Right lobe of liver (tissue), 6 donors: ENCODE results near the gene RFTN2. TPM values are rescaled to one million over a fixed set of nuclear protein-coding genes. Genes with fewer than 3 reads are reported as not detected.

Source experiments
- ATAC-seq, 4 donors: fragments of 200-7000 bp; cut with Tn5 transposase; one replicate each; pipeline ENCODE4 v1.9.1; 2020; ENCODE audit warnings: mild to moderate bottlenecking in 4 of 4, moderate library complexity in 4 of 4
- DNase-seq, 3 donors: peaks; one replicate each; pipeline ENCODE4 v3.0.0-alpha.2; 2020
- H3K27ac ChIP-seq, 3 donors: fragments of 200-600 bp; one replicate each; pipeline ENCODE4 v1.8.0; 2022
- H3K27me3 ChIP-seq, 2 donors: fragments of 200-600 bp; one replicate each; pipeline ENCODE4 v1.8.0; 2022
- H3K36me3 ChIP-seq, 4 donors: fragments of 200-600 bp; sonication (generic) in 1 of 4; one replicate each; pipeline versions ENCODE4 v1.5.1 to v1.8.0; 2017 to 2022; ENCODE audit warnings: control low read depth in 1 of 4
- H3K4me1 ChIP-seq, 4 donors: fragments of 200-600 bp; sonication (generic) in 1 of 4; one replicate each; pipeline versions ENCODE4 v1.5.1 to v1.8.0; 2017 to 2022; ENCODE audit warnings: control low read depth in 1 of 4
- H3K4me3 ChIP-seq, 3 donors: fragments of 200-600 bp; one replicate each; pipeline ENCODE4 v1.8.0; 2022
- H3K9me3 ChIP-seq, 4 donors: fragments of 200-600 bp; sonication (generic) in 1 of 4; one replicate each; pipeline versions ENCODE4 v1.5.1 to v1.8.0; 2017 to 2022; ENCODE audit warnings: control low read depth in 1 of 4
- POLR2A ChIP-seq: fragments of 450-650 bp; IDR thresholded peaks from one replicate; pipeline ENCODE4 v1.6.1; 2017; ENCODE audit warnings: antibody characterized with exemption, mild to moderate bottlenecking
- WGBS: methylation state at CpG from one replicate; pipeline ENCODE4 v1.1.6; 2018; ENCODE audit warnings: low coverage, low lambda C conversion rate; ENCODE audit not compliant: insufficient coverage; ENCODE audit errors: missing lambda C conversion rate; 5-methylcytosine and 5-hydroxymethylcytosine counted together
- intact Hi-C, 2 donors: fragments of 100-400 bp; cut with DNase I; formaldehyde crosslinking; loops; one replicate each; pipeline versions ENCODE4 v1.11.2 to v1.14.1; 2022
- total RNA-seq, 6 experiments: library from RNA; depleted of rRNA in 2 of 6; stranded (reverse); fragments of >200 nt in 2 of 6; fragmentation: NEBNext Ultra II Directional in 3 of 6; extraction: Animal tissue kit (Norgen Biotek cat#: 25700) in 3 of 6; gene quantifications; one replicate each; pipeline versions ENCODE4 v1.1.0 to v1.2.4, GENCODE V29; 2016 to 2023
- TF ChIP-seq, protein P1 (sequence below), 4 donors: fragments of 200-600 bp in 3 of 4; fragments of 450-650 bp in 1 of 4; IDR thresholded peaks; one replicate each; pipeline versions ENCODE4 v1.5.1 to v1.8.0; 2016 to 2022; ENCODE audit warnings: antibody characterized with exemption in 4 of 4, mild to moderate bottlenecking in 2 of 4
- donor health status: DM: no; HTN: yes; CAD: no.
- donor health status: DM: no; HTN: no; CAD: no.
- donor health status: DM: no; HTN: no; CAD: no.
- donor health status: DM: no; HTN: yes; CAD: no.
- donor health status: DM: no; HTN: yes; CAD: no.

The RFTN2 gene
- total RNA-seq, 6 experiments from 2014 or later = 0.58 to 1.9 (median 1.0) TPM

DNA sequence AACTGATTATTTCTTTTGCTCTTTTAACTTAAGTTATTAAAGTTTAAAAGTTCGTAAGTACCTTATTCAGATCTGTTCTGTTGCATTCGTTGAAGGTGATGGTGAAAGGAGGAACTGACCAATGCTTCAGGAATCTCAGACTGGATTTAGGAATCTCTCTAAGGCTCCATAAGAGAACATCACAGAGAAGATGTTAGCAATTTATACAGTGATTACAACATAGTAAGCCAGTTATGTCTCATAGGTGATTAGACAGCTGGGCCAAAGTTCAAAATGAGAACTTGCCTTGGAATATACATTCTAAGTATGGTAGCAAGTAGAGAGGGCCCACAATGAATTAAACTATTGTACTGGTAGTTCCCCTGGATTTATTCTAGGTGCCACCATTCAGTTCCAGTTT, 32.9 kb upstream of the RFTN2 start:
- WGBS = 39% methylated on average over 2 of the region's 2 CpGs
- Histone ChIP-seq H3K27me3 (no peaks in the 10 kb centered on the region), H3K4me1 (peaks cover 0 to 27% (median 10%) of the 10 kb centered on the region in 4 donors), H3K27ac (no peak overlapping the region), H3K9me3 (no peaks in the 10 kb centered on the region), H3K36me3 (no peaks in the 10 kb centered on the region), H3K4me3 (no peak overlapping the region)
- TF ChIP-seq POLR2A = no peak
- TF ChIP-seq, protein P1, sequence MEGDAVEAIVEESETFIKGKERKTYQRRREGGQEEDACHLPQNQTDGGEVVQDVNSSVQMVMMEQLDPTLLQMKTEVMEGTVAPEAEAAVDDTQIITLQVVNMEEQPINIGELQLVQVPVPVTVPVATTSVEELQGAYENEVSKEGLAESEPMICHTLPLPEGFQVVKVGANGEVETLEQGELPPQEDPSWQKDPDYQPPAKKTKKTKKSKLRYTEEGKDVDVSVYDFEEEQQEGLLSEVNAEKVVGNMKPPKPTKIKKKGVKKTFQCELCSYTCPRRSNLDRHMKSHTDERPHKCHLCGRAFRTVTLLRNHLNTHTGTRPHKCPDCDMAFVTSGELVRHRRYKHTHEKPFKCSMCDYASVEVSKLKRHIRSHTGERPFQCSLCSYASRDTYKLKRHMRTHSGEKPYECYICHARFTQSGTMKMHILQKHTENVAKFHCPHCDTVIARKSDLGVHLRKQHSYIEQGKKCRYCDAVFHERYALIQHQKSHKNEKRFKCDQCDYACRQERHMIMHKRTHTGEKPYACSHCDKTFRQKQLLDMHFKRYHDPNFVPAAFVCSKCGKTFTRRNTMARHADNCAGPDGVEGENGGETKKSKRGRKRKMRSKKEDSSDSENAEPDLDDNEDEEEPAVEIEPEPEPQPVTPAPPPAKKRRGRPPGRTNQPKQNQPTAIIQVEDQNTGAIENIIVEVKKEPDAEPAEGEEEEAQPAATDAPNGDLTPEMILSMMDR (IDR thresholded peaks at IDR 0.05) = no peak
- intact Hi-C loops = no loop called here
- DNase-seq (no peak), ATAC-seq (no peak)

DNA sequence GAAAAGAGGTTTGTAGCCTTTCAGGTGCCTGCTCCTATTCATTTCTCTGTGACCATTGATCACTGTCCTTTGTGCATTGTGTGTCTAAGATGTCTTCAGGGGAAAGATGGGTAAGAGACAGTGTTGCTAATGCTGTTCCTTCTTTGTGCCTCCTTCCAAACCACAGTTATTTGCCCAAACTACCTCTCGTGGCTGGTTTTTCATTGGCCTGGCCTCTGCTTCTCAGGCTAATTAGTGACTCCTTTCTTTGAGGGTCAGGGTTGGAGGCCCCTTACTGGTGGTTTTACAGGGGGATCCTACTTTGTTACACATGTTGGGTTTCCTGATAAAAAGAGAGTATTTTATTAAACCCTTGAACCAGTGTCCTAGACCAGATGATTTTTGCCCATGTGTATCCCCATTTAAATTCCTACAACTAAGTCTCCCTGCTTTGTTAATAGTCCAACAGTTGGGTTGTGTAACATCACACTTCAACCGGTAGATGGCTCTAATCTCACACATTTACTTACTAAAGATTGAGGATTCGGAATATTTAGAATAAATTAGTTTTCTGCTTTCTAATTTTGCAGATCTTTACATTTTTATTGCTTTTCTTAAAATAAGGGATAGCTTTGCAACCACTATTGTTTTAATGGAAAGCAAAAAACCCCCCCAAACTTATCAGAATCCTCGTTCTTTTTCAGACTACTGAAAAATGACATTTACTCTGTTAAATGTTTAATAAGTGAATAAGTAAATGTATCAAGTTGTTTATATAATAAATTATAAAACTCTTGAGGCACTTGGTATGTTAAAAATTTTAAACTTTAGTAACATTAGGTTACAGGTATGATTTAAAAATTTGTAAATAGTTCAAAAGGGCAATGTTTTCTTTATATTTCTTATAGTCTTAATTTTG, 32.2 kb upstream of the RFTN2 start:
- Histone ChIP-seq H3K36me3 (no peaks in the 10 kb centered on the region), H3K27me3 (no peaks in the 10 kb centered on the region), H3K4me3 (peak overlapping the region in 1 of 3 donors; percentile 89), H3K4me1 (peaks cover 0 to 27% (median 10%) of the 10 kb centered on the region in 4 donors), H3K9me3 (no peaks in the 10 kb centered on the region), H3K27ac (no peak overlapping the region)
- WGBS = 6% methylated on average over 4 of the region's 4 CpGs
- intact Hi-C loops = no loop called here
- DNase-seq (no peak), ATAC-seq (peak in 3 of 4 donors; percentile 21 to 36 (median 29))
- TF ChIP-seq, protein P1 (IDR thresholded peaks at IDR 0.05) = peak; percentile 56 to 70 (median 64)
- no peak for TF ChIP-seq POLR2A

DNA sequence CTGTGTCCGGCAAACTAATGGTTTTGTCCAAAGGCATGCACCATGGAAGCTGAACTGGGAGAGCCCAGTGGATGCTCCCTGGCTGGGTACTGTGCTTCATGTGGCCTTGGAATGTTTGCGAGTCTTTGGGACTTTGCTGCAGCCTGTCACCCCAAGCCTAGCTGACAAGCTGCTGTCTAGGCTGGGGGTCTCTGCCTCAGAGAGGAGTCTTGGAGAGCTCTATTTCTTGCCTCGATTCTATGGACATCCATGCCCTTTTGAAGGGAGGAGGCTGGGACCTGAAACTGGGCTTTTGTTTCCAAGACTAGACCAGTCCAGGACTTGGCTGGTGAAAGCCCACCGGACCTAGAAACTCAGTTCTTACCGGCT, 31.4 kb upstream of the RFTN2 start:
- no peak for ATAC-seq
- WGBS = 78% methylated on average over 2 of the region's 5 CpGs
- TF ChIP-seq, protein P1 (IDR thresholded peaks at IDR 0.05) = no peak
- no peak for TF ChIP-seq POLR2A
- Histone ChIP-seq H3K9me3 (no peaks in the 10 kb centered on the region), H3K36me3 (no peaks in the 10 kb centered on the region), H3K4me3 (peak overlapping the region; percentile 80 to 93 (median 89)), H3K27ac (no peak overlapping the region), H3K4me1 (peaks cover 0 to 27% (median 10%) of the 10 kb centered on the region in 4 donors), H3K27me3 (no peaks in the 10 kb centered on the region)
- intact Hi-C loops = no loop called here
- no peak for DNase-seq

DNA sequence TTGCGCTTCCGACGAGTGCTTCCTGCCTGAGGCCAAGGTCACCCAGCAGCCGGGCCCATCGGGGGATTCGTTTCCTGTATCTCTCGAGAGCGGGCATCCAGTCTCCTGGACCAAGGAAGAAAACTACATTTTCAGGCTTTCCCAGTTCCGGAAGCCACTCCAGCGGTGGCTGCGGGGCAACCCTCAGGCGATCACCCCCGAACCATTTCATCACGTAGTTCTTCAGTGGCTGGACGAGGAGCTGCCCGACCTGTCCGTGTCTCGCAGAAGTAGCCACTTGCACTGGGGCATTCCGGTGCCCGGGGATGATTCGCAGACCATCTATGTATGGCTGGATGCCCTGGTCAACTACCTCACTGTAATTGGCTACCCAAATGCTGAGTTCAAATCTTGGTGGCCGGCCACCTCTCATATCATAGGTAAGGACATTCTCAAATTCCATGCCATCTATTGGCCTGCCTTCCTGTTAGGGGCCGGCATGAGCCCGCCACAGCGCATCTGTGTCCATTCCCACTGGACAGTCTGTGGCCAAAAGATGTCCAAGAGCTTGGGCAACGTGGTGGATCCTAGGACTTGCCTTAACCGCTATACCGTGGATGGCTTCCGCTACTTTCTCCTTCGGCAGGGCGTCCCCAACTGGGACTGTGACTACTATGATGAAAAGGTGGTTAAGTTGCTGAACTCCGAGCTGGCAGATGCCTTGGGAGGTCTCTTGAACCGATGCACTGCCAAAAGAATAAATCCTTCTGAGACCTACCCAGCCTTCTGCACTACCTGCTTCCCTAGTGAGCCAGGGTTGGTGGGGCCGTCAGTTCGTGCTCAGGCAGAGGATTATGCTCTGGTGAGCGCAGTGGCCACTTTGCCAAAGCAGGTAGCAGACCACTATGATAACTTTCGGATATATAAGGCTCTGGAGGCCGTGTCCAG, 30.8 kb upstream of the RFTN2 start:
- intact Hi-C loops = no loop called here
- peak in 1 of 4 donors; percentile 5 for ATAC-seq
- H3K36me3 ChIP-seq = no peaks in the 10 kb centered on the region

More for the DNA sequence above, 30.8 kb upstream of the RFTN2 start:
- DNase-seq = peak in 2 of 3 donors; percentile 46 to 47
- WGBS = 31% methylated on average over 11 of the region's 38 CpGs
- Histone ChIP-seq H3K4me1 (peaks cover 0 to 27% (median 10%) of the 10 kb centered on the region in 4 donors), H3K4me3 (peak overlapping the region; percentile 80 to 93 (median 89)), H3K27ac (peak overlapping the region in 2 of 3 donors; percentile 24 to 55), H3K9me3 (no peaks in the 10 kb centered on the region), H3K27me3 (no peaks in the 10 kb centered on the region)
- TF ChIP-seq POLR2A = no peak
- TF ChIP-seq, protein P1 (IDR thresholded peaks at IDR 0.05) = no peak
